ENCODE results near the gene MAPRE2. TPM values are rescaled to one million over a fixed set of nuclear protein-coding genes. Genes with fewer than 3 reads are reported as not detected.

The MAPRE2 gene
- total and polyA plus RNA-seq, 9 donors, result 16.2 to 59.9 (median 27.8) TPM

DNA sequence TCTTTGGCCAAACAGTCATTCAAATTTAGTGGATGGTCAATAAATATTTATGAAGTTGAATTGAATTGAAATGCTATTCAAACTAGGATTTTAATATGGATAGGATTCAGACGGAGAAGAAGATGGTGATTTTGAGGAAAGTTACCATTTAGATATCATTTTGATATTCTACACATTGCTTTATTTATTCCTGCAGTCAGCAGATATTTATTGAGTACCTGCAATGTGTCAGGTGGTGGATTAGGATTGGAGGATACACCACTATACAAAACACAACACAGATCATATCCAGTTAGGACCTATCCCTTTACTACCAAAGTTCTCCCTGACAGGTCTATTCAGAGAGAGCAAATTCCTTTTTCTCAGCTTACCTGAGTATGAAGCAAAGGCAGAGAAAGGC lies 38.8 kb downstream of the MAPRE2 start:
- intact Hi-C loops (cut with DNase I), result no loop called here
- no peak for DNase-seq
- Histone ChIP-seq H3K27ac (no peak overlapping the region), H3K4me1 (ENCODE audit: insufficient read depth) (peaks cover 1% of the 10 kb centered on the region), H3K36me3 (no peaks in the 10 kb centered on the region), H3K27me3 (no peaks in the 10 kb centered on the region), H3K4me3 (no peak overlapping the region), H3K9me3 (no peaks in the 10 kb centered on the region)
- 95 to 96% (median 96%) methylated on average over 1 of the region's 1 CpG for WGBS, 3 donors
- TF ChIP-seq EP300 (IDR thresholded peaks at IDR 0.05) (no peak), POLR2A (IDR thresholded peaks at IDR 0.05) (no peak)
- TF ChIP-seq, protein P1, sequence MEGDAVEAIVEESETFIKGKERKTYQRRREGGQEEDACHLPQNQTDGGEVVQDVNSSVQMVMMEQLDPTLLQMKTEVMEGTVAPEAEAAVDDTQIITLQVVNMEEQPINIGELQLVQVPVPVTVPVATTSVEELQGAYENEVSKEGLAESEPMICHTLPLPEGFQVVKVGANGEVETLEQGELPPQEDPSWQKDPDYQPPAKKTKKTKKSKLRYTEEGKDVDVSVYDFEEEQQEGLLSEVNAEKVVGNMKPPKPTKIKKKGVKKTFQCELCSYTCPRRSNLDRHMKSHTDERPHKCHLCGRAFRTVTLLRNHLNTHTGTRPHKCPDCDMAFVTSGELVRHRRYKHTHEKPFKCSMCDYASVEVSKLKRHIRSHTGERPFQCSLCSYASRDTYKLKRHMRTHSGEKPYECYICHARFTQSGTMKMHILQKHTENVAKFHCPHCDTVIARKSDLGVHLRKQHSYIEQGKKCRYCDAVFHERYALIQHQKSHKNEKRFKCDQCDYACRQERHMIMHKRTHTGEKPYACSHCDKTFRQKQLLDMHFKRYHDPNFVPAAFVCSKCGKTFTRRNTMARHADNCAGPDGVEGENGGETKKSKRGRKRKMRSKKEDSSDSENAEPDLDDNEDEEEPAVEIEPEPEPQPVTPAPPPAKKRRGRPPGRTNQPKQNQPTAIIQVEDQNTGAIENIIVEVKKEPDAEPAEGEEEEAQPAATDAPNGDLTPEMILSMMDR (IDR thresholded peaks at IDR 0.05), result no peak

DNA sequence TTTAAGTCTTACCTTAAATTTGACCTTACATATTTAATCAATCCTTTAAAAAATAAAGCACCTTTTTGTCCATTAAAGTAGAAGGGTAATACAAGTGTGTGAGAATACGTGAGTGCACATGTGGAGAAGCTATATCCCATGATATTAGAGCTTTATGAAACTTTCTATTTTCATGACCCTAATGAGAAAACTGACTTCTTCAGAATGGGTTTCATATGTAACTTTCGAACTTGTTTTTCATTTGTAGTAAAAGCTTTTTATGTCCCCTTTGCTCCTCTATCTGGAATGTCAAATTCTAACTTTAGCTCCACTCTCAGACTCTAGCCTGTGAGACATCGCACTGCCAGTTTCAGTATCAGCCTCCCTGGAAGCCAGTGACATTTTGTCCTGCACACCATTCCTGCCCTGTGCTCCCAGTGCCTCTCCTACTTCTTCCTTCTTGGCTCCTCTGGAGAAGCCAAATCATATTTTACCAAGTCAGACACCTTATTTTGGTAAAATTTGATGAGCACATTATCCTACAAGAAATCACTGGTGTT lies 42.0 kb downstream of the MAPRE2 start:
- DNase-seq, result no peak
- H3K9me3 ChIP-seq, result no peaks in the 10 kb centered on the region
- H3K4me1 ChIP-seq (ENCODE audit: insufficient read depth), result peaks cover 1% of the 10 kb centered on the region
- intact Hi-C loops (cut with DNase I), result no loop called here
- no peak for TF ChIP-seq POLR2A (IDR thresholded peaks at IDR 0.05)
- TF ChIP-seq, protein P1 (IDR thresholded peaks at IDR 0.05), result no peak
- TF ChIP-seq EP300 (IDR thresholded peaks at IDR 0.05), result no peak
- no peak overlapping the region for H3K4me3 ChIP-seq
- no peak overlapping the region for H3K27ac ChIP-seq
- WGBS, 3 donors, result 84 to 93% (median 86%) methylated on average over 3 of the region's 3 CpGs
- no peaks in the 10 kb centered on the region for H3K27me3 ChIP-seq
- no peaks in the 10 kb centered on the region for H3K36me3 ChIP-seq

DNA sequence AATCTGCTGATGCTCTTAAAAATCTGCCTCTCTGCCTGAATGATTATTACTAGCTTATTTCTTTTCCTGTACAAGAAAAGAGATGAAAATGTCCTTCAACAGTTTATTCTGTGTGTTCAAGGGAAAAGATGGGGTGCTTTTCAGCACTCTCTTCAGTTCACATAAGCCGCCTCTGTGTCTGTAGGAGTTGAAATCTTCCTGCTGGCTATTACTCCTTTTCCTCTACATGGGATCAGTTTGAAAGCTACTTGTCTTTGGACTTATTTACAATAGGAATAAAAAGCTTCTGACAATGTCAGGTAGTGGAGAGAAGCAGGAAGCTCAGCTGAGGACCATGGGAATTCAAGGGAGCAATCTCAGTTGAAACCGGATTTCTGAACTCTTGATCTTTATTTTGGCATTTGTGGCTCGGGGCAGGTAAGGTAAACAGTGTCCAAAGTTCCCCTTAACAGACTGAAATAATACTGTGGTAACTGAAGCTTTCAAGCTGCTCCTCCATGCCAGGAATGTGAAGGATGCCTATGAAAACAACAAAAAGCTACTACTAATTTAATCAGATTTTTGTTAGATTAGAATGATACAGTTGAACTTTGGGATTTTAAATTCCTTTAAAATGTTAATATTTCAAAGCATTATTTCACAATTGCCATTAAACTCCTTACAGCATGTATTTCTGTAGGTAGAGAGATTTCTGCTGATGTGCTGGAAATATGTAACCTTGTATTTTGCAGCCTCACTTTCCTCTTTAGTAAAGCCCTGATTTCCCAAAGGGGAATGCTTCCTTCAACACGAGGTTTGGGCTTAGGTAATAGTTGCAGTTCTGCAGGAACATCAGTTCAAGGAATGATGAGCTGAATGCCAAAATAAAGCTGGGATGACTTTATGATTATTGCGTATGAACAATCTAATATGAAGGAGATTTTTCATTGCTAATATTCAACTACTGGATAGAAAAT lies 43.6 kb downstream of the MAPRE2 start:
- 73 to 75% (median 73%) methylated on average over 5 of the region's 5 CpGs for WGBS, 3 donors
- Histone ChIP-seq H3K36me3 (no peaks in the 10 kb centered on the region), H3K4me3 (no peak overlapping the region), H3K27me3 (no peaks in the 10 kb centered on the region), H3K27ac (no peak overlapping the region), H3K4me1 (ENCODE audit: insufficient read depth) (peaks cover 4% of the 10 kb centered on the region), H3K9me3 (no peaks in the 10 kb centered on the region)
- DNase-seq, result no peak
- no peak for TF ChIP-seq POLR2A (IDR thresholded peaks at IDR 0.05)
- TF ChIP-seq, protein P1 (IDR thresholded peaks at IDR 0.05), result no peak
- no peak for TF ChIP-seq EP300 (IDR thresholded peaks at IDR 0.05)
- intact Hi-C loops (cut with DNase I), result no loop called here

DNA sequence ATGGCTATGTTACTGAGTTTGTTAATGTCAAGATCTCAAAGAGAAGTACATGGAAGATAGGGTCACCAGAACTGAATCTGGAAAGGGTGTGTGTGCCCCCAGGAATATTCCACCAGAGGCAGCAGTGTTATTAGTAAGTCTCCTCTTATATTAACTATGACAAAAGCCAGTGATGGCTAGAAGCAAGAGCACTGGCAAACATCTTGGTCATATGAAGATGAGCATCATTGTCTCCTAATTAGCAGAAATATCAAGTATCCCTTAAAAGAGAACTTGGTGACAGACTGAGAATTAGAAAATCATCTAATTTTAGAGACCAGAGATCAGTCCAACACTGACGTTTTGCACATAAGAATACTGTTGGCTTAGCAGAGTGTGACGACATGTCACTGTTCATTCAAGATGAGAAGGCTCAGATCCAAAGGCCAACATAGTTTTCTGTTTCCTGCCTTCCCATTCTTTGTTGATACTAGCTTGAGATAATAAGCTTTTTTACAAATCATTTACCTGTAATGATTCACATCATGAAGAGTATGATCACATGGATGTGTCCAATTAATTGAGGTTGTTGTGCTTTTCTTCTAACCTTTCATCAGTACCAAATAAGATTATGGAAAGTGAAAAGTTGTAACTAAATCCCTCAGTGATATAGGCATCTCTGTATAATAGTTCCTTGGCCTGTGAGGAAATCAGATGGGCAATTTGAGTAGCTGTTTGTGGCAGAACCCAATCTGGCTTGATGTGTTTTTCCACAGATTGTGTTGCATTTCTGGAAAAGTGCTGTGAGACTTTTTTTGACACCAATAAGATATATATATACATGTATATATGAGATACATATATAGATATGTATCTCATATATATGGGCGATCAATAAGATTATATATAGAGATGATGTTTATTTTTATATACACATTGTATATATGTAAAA lies 44.5 kb downstream of the MAPRE2 start:
- no peak for DNase-seq
- no peaks in the 10 kb centered on the region for H3K36me3 ChIP-seq
- H3K4me3 ChIP-seq, result no peak overlapping the region
- peaks cover 4% of the 10 kb centered on the region for H3K4me1 ChIP-seq (ENCODE audit: insufficient read depth)
- no peak for TF ChIP-seq EP300 (IDR thresholded peaks at IDR 0.05)
- TF ChIP-seq, protein P1 (IDR thresholded peaks at IDR 0.05), result no peak
- no peak for TF ChIP-seq POLR2A (IDR thresholded peaks at IDR 0.05)
- WGBS, 3 donors, result 73 to 87% (median 77%) methylated on average over 3 of the region's 3 CpGs
- intact Hi-C loops (cut with DNase I), result no loop called here
- no peaks in the 10 kb centered on the region for H3K27me3 ChIP-seq
- no peaks in the 10 kb centered on the region for H3K9me3 ChIP-seq
- H3K27ac ChIP-seq, result no peak overlapping the region
